Small intestine (tissue), 7 donors: ENCODE measurements around the gene FAM120B. TPM values are rescaled to one million over a fixed set of nuclear protein-coding genes. Genes with fewer than 3 reads are reported as not detected.
"Not testable (repeated sequence)": the region's sequence is repeated elsewhere in the genome, so short reads cannot be mapped to it uniquely, and the experiment has no call there.

ENCODE experiments used
- DNase-seq, 2 donors: peaks; one replicate each; pipeline versions ENCODE4 v3.0.0 to v3.0.0-alpha.2; 2013
- FAIRE-seq: peaks from 2 replicates; lab custom pipeline; 2012; peaks lifted over from hg19 to GRCh38; lab: Jason Lieb, UNC
- H3K27ac ChIP-seq, 3 donors: one replicate each; pipeline ENCODE4 v1.5.1; 2013; ENCODE audit warnings: low read length in 2 of 3, mild to moderate bottlenecking in 2 of 3, control low read depth in 1 of 3, inconsistent platforms in 1 of 3, low read depth in 1 of 3, moderate library complexity in 1 of 3
- H3K27me3 ChIP-seq, 3 donors: one replicate each; pipeline ENCODE4 v1.6.1; 2013; ENCODE audit warnings: low read length in 3 of 3, inconsistent platforms in 1 of 3; ENCODE audit not compliant: control insufficient read depth in 3 of 3, insufficient read depth in 3 of 3
- H3K36me3 ChIP-seq, 3 donors: one replicate each; pipeline ENCODE4 v1.6.1; 2013; ENCODE audit warnings: low read length in 3 of 3, inconsistent platforms in 1 of 3, low read depth in 1 of 3, mild to moderate bottlenecking in 1 of 3, moderate library complexity in 1 of 3; ENCODE audit not compliant: control insufficient read depth in 3 of 3, insufficient read depth in 2 of 3
- H3K4me1 ChIP-seq, 3 donors: one replicate each; pipeline ENCODE4 v1.6.1; 2013; ENCODE audit warnings: low read length in 2 of 3, inconsistent platforms in 1 of 3, low read depth in 1 of 3, mild to moderate bottlenecking in 1 of 3, moderate library complexity in 1 of 3; ENCODE audit not compliant: control insufficient read depth in 3 of 3, insufficient read depth in 2 of 3
- H3K4me3 ChIP-seq, 3 donors: one replicate each; pipeline ENCODE4 v1.5.1; 2013; ENCODE audit warnings: low read length in 3 of 3, control low read depth in 1 of 3, inconsistent platforms in 1 of 3, low read depth in 1 of 3, mild to moderate bottlenecking in 1 of 3, moderate library complexity in 1 of 3
- H3K9me3 ChIP-seq, 2 donors: one replicate each; pipeline ENCODE4 v1.6.1; 2013; ENCODE audit warnings: low read depth in 1 of 2, low read length in 1 of 2; ENCODE audit not compliant: control insufficient read depth in 2 of 2, insufficient read depth in 1 of 2
- WGBS, 3 donors: extraction: QIAGEN DNeasy Blood & Tissue Kit; methylation state at CpG; one replicate each; pipeline ENCODE4 v1.1.7; 2013; 5-methylcytosine and 5-hydroxymethylcytosine counted together
- polyA plus RNA-seq, 4 donors: library from polyadenylated mRNA; stranded (reverse) in 3 of 4; unstranded in 1 of 4; fragments of 200-250 nt in 3 of 4; fragments of 120-200 nt in 1 of 4; gene quantifications; one replicate each; pipeline versions ENCODE4 v1.2.1 to v1.2.3, GENCODE V29; 2013
- donor health status: healthy with polysubstance abuse.
- donor health status: control.
- donor health status: control.
- donor health status: Bipolar disorder and iron deficiency.
- donor health status: healthy.

The FAM120B gene
- polyA plus RNA-seq, 4 donors, result 6.5 to 24.0 (median 10.6) TPM

DNA sequence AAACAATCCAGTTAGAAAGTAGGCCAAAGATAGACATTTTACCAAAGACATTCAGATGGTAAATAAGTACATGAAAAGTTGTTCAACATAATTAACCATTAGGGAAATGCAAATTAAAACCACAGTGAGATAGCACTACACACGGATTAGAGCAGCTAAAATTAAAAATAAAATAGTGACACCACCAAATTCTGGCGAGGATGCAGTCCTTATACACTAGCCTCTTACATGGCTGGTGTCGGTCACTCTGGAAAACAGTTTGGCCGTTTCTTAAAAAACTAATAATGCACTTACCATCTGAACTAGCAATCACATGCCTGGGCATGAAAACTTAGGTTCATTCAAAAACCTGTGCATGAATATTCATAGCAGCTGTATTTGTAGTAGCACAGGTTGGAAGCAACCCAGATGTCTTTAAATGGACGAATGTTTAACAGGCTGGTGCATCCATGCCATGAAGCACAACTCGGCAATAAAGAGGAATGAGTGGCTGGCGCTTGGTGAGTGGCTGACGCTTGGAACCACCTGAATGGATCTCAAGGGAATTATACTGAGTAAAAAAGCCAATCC is 77.0 kb downstream of the FAM120B start:
- no peak overlapping the region for H3K27ac ChIP-seq
- 92 to 96% (median 92%) methylated on average over 8 of the region's 8 CpGs for WGBS, 3 donors
- no peaks in the 10 kb centered on the region for H3K9me3 ChIP-seq
- H3K4me3 ChIP-seq, result no peak overlapping the region
- no peaks in the 10 kb centered on the region for H3K27me3 ChIP-seq
- H3K4me1 ChIP-seq, result no peaks in the 10 kb centered on the region
- DNase-seq (no peak), FAIRE-seq (no peak)
- H3K36me3 ChIP-seq, result peaks cover 0 to 6% (median 0%) of the 10 kb centered on the region in 3 donors

DNA sequence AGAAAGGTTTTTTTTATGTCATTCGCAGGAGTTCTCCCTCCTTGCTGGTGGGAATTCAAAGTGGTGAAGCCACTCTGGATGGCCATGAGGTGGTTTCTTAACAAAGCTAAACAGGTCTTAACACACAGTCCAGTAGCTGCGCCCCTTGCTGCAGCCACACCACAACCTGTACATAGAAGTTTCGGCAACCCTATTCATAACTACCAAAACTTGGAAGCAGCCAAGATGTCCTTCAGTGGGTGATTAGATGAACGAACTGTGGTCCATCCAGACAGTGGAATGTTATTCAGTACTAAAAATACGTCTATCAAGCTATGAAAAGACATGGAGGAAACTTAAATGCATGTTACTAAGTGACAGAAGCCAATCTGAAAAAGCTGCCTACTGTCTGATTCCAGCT is 78.9 kb downstream of the FAM120B start:
- H3K9me3 ChIP-seq, result no peaks in the 10 kb centered on the region
- H3K4me1 ChIP-seq, result no peaks in the 10 kb centered on the region
- no peaks in the 10 kb centered on the region for H3K27me3 ChIP-seq
- no peak overlapping the region for H3K27ac ChIP-seq
- H3K36me3 ChIP-seq, result peaks cover 0 to 7% (median 3%) of the 10 kb centered on the region in 3 donors
- no peak for DNase-seq
- no peak for FAIRE-seq
- H3K4me3 ChIP-seq, result no peak overlapping the region
- 92 to 94% (median 92%) methylated on average over 5 of the region's 5 CpGs for WGBS, 3 donors

DNA sequence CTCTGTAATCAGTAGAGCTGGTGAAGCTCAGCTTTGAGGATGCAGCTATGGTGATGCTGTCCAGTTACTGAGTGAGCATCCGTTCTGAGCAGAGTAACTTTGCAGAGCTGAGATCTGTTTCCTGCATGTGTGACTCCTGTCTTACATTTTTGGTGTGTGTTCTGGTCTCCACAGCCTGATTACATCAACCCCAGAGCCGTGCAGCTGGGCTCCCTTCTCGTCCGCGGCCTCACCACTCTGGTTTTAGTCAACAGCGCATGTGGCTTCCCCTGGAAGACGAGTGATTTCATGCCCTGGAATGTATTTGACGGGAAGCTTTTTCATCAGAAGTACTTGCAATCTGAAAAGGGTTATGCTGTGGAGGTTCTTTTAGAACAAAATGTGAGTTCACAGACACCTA is 81.6 kb downstream of the FAM120B start:
- 88 to 98% (median 89%) methylated on average over 8 of the region's 8 CpGs for WGBS, 3 donors
- no peaks in the 10 kb centered on the region for H3K27me3 ChIP-seq
- H3K4me3 ChIP-seq, result no peak overlapping the region
- no peak for FAIRE-seq
- H3K4me1 ChIP-seq, result no peaks in the 10 kb centered on the region
- no peaks in the 10 kb centered on the region for H3K9me3 ChIP-seq
- H3K36me3 ChIP-seq, result peaks cover 0 to 16% (median 9%) of the 10 kb centered on the region in 3 donors
- DNase-seq, result no peak
- H3K27ac ChIP-seq, result no peak overlapping the region

DNA sequence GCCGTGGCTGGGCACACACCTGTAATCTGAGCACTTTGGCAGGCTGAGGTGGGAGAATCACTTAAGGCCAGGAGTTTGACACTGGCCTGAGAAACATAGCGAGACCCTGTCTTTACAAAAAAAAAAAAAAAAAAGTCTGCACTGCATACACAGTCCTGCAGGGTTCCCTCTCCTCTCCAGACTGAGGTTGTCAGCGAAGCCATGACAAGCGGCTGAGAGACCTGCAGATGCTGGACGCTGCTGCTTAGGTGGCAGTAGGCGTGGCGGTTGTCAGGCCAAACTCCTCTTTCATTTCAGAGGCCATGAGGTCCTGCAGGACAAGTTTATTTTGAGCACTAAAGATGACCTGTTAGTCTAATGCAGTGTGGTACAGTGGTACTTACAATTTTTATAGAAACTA is 86.5 kb downstream of the FAM120B start:
- H3K27ac ChIP-seq, result no peak overlapping the region
- H3K4me1 ChIP-seq, result no peaks in the 10 kb centered on the region
- no peaks in the 10 kb centered on the region for H3K9me3 ChIP-seq
- 93 to 95% (median 93%) methylated on average over 7 of the region's 7 CpGs for WGBS, 3 donors
- H3K27me3 ChIP-seq, result no peaks in the 10 kb centered on the region
- H3K4me3 ChIP-seq, result no peak overlapping the region
- FAIRE-seq (no peak), DNase-seq (no peak)
- peaks cover 11 to 52% (median 28%) of the 10 kb centered on the region in 3 donors for H3K36me3 ChIP-seq

DNA sequence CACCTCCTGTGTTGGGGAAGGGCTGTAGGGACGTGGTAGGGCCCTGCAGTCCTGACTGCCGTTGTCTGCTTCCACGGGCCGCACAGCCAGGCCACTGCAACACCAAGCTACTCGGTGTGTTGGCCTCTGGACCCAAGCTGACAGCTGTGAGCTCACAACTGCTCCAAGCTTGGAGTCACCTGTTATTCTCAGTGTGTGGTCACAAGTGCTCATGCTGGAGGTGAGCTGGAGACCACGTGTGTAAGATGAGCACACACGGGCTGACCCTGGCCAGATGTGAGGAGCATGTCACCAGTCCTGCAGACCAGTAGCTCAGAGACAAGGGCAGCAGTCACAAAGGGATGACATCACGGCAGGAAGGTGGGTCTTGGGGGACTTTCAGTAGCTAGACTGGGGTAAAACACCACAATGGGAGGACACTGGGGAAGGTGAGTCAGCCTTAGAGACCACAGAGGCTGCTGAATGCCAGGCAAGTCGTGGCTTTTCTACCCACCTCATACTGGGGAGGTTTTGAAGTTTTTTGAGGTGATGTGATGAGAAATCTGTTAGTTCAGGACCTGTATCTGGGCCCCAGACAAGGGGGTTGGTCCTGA is 87.3 kb downstream of the FAM120B start:
- FAIRE-seq (no peak), DNase-seq (no peak)
- Histone ChIP-seq H3K4me3 (no peak overlapping the region), H3K9me3 (no peaks in the 10 kb centered on the region), H3K36me3 (peaks cover 11 to 49% (median 29%) of the 10 kb centered on the region in 3 donors), H3K27me3 (no peaks in the 10 kb centered on the region), H3K27ac (no peak overlapping the region), H3K4me1 (no peaks in the 10 kb centered on the region)
- 94 to 98% (median 94%) methylated on average over 9 of the region's 9 CpGs for WGBS, 3 donors

DNA sequence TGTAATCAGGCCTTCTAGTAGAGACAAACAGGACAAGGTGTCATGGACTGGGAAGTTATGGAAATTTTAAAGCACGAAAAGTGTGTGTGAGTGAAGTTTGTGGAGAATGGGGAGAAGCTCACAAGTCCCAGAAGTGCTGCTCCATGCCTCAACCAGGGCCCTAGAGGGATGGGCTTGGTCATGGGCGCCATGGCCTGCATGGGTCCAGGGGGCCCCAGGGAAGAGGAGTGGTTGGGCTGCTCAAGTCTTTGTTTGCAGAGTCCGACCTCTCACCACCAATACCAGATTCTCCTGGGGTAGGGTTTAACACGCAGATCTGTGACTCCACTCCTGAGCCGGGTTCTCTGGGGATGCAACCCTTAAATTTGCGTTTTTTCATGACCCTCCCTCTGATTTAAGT is 88.4 kb downstream of the FAM120B start:
- DNase-seq, result no peak
- 97 to 99% (median 98%) methylated on average over 6 of the region's 6 CpGs for WGBS, 3 donors
- no peaks in the 10 kb centered on the region for H3K27me3 ChIP-seq
- H3K36me3 ChIP-seq, result peaks cover 11 to 48% (median 26%) of the 10 kb centered on the region in 3 donors
- H3K9me3 ChIP-seq, result no peaks in the 10 kb centered on the region
- H3K4me3 ChIP-seq, result no peak overlapping the region
- no peak overlapping the region for H3K27ac ChIP-seq
- no peaks in the 10 kb centered on the region for H3K4me1 ChIP-seq
- FAIRE-seq, result no peak

DNA sequence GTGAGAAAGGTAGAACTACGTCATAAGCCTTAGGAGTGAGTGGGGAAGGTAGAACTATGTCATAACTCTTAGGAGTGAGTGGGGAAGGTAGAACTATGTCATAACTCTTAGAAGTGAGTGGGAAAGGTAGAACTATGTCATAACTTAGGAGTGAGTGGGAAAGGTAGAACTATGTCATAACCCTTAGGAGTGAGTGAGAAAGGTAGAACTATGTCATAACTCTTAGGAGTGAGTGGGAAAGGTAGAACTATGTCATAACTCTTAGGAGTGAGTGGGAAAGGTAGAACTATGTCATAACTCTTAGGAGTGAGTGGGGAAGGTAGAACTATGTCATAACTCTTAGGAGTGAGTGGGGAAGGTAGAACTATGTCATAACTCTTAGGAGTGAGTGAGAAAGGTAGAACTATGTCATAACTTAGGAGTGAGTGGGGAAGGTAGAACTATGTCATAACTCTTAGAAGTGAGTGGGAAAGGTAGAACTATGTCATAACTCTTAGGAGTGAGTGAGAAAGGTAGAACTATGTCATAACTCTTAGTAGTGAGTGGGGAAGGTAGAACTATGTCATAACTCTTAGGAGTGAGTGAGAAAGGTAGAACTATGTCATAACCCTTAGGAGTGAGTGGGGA is 92.3 kb downstream of the FAM120B start:
- not testable (repeated sequence) for DNase-seq, H3K27me3 ChIP-seq, H3K27ac ChIP-seq, H3K9me3 ChIP-seq, H3K4me3 ChIP-seq, H3K4me1 ChIP-seq
- peaks cover 15 to 60% (median 20%) of the 10 kb centered on the region in 3 donors for H3K36me3 ChIP-seq
- FAIRE-seq, result peak; percentile 98
- WGBS, 3 donors, result 92 to 100% (median 100%) methylated on average over 1 of the region's 1 CpG

DNA sequence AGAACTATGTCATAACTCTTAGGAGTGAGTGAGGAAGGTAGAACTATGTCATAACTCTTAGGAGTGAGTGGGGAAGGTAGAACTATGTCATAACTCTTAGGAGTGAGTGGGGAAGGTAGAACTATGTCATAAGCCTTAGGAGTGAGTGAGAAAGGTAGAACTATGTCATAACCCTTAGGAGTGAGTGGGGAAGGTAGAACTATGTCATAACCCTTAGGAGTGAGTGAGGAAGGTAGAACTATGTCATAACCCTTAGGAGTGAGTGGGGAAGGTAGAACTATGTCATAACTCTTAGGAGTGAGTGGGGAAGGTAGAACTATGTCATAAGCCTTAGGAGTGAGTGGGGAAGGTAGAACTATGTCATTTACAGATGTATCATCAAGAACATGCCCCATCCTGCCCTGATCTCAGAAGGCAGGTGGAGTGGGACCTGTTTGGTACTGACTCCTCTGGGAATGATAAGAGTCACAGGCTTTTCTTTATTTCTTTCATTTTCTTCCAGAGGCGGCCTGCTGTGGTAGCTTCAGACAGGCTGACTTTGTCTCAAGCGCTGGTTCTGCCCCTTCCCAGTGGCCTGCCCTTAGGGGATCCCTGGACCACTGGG is 93.5 kb downstream of the FAM120B start:
- peaks cover 11 to 56% (median 19%) of the 10 kb centered on the region in 3 donors for H3K36me3 ChIP-seq
- H3K4me3 ChIP-seq, H3K9me3 ChIP-seq, DNase-seq, H3K4me1 ChIP-seq, H3K27me3 ChIP-seq, H3K27ac ChIP-seq: not testable (repeated sequence)
- 39 to 79% (median 49%) methylated on average over 2 of the region's 2 CpGs for WGBS, 3 donors
- FAIRE-seq, result peak; percentile 90
